ENCODE data around the gene SYNRG.

- no peak for TF ChIP-seq POLR2A (IDR thresholded peaks at IDR 0.05)
- TF ChIP-seq, protein P1, sequence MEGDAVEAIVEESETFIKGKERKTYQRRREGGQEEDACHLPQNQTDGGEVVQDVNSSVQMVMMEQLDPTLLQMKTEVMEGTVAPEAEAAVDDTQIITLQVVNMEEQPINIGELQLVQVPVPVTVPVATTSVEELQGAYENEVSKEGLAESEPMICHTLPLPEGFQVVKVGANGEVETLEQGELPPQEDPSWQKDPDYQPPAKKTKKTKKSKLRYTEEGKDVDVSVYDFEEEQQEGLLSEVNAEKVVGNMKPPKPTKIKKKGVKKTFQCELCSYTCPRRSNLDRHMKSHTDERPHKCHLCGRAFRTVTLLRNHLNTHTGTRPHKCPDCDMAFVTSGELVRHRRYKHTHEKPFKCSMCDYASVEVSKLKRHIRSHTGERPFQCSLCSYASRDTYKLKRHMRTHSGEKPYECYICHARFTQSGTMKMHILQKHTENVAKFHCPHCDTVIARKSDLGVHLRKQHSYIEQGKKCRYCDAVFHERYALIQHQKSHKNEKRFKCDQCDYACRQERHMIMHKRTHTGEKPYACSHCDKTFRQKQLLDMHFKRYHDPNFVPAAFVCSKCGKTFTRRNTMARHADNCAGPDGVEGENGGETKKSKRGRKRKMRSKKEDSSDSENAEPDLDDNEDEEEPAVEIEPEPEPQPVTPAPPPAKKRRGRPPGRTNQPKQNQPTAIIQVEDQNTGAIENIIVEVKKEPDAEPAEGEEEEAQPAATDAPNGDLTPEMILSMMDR (IDR thresholded peaks at IDR 0.05): no peak
Observed at GRCh38 chr17:37637956-37638355, 28.7 kb upstream of the SYNRG start.

All from stomach (tissue), 4 donors.